SK-N-SH (cell line): ENCODE results near the gene MOB2.

Experiments
- EZH2phosphoT487 ChIP-seq: fragments of 200-600 bp; sonication (generic); IDR thresholded peaks from 2 replicates; pipeline ENCODE4 v1.6.1; 2017; ENCODE audit warnings: low read depth, mixed run types, mild to moderate bottlenecking, antibody characterized with exemption, moderate library complexity, borderline replicate concordance
- FOXJ3 ChIP-seq: sonication (generic); formaldehyde crosslinking; IDR thresholded peaks from 2 replicates; pipeline ENCODE4 v1.5.1; 2020; ENCODE audit warnings: mild to moderate bottlenecking, missing genetic modification reagents
- TF ChIP-seq, protein P1 (sequence below): fragments of 200-600 bp; sonication (generic); IDR thresholded peaks from 2 replicates; pipeline ENCODE4 v1.6.1; 2017; ENCODE audit warnings: antibody characterized with exemption, mild to moderate bottlenecking, moderate library complexity

DNA sequence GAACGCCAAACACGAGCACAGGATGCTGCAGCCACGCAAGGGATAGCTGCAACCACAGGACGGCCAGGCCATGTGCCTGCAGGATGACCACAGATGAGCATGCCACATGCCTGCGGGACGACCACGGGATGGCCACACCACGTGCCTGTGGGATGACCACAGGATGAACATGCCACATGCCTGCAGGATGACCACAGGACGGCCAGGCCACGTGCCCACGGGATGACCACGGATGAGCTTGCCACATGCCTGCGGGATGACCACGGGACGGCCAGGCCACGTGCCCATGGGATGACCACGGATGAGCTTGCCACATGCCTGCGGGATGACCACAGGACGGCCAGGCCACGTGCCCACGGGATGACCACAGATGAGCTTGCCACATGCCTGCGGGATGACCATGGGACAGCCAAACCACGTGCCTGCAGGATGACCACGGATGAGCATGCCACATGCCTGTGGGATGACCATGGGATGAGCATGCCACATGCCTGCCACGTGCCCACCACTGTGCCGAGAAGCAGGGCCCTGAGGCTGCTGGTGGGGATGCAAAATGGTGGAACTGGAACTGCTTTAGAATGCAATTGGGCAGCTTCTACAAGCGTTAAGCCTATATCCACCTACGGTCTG is 12.8 kb upstream of the MOB2 start:
- TF ChIP-seq, protein P1, sequence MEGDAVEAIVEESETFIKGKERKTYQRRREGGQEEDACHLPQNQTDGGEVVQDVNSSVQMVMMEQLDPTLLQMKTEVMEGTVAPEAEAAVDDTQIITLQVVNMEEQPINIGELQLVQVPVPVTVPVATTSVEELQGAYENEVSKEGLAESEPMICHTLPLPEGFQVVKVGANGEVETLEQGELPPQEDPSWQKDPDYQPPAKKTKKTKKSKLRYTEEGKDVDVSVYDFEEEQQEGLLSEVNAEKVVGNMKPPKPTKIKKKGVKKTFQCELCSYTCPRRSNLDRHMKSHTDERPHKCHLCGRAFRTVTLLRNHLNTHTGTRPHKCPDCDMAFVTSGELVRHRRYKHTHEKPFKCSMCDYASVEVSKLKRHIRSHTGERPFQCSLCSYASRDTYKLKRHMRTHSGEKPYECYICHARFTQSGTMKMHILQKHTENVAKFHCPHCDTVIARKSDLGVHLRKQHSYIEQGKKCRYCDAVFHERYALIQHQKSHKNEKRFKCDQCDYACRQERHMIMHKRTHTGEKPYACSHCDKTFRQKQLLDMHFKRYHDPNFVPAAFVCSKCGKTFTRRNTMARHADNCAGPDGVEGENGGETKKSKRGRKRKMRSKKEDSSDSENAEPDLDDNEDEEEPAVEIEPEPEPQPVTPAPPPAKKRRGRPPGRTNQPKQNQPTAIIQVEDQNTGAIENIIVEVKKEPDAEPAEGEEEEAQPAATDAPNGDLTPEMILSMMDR, result no peak
- TF ChIP-seq EZH2phosphoT487 (no peak), FOXJ3 (no peak)
